GM04504 (cell line): ENCODE data around the gene TGFB1.

Experiments
- DNase-seq: peaks from one replicate; pipeline ENCODE4 v3.0.0-alpha.2; 2012; ENCODE audit warnings: low read depth

TGFB1 gene

DNA sequence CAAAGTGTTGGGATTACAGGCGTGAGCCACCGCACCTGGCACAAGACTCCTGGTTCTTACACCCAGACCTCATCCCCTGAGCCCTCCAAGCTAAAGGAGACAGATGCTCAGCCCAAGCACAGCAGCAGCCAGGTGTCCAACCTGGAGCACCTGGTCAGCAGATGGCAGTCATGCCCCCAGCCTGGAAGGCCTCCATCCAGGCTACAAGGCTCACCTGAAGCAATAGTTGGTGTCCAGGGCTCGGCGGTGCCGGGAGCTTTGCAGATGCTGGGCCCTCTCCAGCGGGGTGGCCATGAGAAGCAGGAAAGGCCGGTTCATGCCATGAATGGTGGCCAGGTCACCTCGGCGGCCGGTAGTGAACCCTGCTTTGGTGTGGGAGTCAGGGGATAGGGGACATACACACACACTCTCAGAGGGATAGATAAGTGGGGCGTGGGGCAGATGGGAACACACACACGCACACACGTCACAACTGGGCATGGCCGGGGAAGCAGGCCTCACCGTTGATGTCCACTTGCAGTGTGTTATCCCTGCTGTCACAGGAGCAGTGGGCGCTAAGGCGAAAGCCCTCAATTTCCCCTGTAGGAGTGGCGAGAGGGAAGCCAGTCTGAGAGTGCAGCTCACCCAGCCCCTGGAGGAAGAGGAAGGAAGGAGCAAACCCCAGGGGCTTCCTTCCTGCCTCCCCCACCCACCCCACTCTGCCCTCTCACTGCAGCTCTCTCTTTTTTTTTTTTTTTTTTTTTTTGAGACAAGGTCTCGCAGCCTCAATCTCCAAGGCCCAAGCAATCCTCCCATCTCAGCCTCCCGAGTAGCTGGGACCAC lies 11.8 kb downstream of the TGFB1 start:
- DNase-seq: no peak

- no peak for DNase-seq
Measured at GRCh38 chr19:41339936-41340335, 13.8 kb downstream of the TGFB1 start.

- no peak for DNase-seq
Measured at GRCh38 chr19:41335467-41335866, 18.3 kb downstream of the TGFB1 start.

GRCh38 chr19:41334793-41335192 lies 18.9 kb downstream of the TGFB1 start:
- no peak for DNase-seq

DNA sequence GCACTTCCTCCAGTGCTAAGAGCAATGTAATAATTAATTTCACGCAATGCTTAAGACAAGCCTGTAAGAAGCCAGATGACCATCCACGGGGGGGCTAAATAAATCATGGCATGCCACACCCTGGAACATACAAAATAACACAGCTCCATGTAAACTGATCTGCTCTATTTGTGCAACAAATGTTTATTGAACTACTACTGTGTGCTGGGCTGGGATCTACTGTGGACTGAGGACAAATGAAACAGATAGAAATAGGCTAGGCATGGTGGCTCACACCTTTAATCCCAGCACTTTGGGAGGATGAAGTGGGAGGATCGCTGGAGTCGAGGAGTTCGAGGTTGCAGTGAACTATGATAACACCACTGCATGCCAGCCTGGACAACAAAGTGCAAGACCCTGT lies 21.3 kb downstream of the TGFB1 start:
- no peak for DNase-seq

- no peak for DNase-seq
Measured at GRCh38 chr19:41332000-41332399, 21.7 kb downstream of the TGFB1 start.

GRCh38 chr19:41330946-41331678 lies 22.6 kb downstream of the TGFB1 start:
- no peak for DNase-seq

GRCh38 chr19:41330481-41330880 lies 23.2 kb downstream of the TGFB1 start:
- DNase-seq: no peak

GRCh38 chr19:41328842-41329225 lies 24.9 kb downstream of the TGFB1 start:
- DNase-seq: no peak

DNA sequence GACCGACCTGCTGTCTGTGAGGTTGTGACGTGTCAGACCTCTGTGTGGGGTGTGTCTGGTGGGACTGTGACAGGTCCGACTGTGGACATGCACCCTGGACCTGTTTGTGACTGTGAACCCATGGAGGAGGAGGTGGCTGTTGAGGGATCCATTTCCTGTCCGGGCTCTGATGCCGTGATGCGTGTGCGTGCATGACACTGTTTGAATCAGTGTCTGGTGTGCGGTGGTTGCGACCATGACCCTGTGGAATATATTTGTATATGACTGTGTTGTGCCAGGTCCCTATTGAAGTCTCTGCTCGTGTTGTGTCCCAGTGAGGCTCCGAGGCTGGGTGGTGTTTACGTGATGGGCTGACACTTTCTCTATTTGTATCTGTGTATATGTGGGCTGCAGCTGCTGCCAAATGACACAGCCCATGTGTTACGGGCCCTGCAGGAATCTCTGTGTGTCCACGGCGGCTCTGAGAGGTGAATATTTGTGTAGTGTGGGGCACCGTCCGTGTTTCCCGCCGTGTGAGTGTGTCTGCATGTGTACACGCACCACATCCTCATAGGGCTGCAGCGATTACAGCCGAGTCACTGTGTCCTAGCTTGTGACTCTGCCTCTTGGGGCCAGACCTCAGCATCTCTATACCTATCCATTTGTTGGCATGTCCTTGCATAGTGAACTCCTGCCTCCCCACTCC lies 25.4 kb downstream of the TGFB1 start:
- DNase-seq: no peak

- DNase-seq: no peak
Measured at GRCh38 chr19:41327576-41328156, 26.1 kb downstream of the TGFB1 start.

GRCh38 chr19:41327076-41327575 lies 26.6 kb downstream of the TGFB1 start:
- no peak for DNase-seq

- no peak for DNase-seq
Measured at GRCh38 chr19:41325947-41326706, 27.6 kb downstream of the TGFB1 start.

GRCh38 chr19:41325640-41325946 lies 28.1 kb downstream of the TGFB1 start:
- no peak for DNase-seq

DNA sequence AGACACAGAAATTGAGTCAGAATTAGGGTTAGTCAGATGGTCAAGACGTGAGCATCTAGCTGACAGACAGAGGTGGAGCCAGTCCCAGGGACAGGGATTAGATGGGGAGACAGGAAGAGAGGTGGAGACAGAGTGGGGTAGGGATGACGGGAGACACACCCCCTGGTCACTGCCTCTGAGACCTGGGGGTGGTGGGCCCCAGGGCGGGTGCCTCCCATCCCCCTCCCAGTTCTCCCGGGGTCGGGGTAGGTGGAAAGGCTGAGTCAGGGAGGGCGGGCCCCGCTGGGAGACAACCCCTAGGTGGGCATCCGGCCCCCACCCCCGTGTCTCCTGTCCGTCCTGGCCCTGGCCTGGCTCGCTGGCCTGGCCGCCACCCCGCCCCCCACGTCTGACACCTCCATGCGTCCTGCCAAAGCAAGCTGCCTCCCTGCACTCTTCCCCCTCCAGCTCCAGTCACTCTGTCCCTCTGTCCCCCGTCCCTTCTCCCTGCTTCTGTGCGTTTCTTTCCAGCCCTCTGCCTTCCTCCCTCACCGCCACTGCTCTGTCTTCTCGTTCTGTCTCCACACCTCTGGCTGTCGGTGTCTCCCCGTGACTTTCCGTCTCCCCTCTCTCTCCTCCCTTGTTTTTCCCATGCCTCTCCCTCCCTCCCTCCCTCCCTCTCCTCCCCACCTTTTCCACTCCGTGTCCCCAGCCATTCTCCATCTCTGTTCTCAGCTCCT lies 28.6 kb downstream of the TGFB1 start:
- peak; percentile 70 for DNase-seq

GRCh38 chr19:41324231-41324702 lies 29.5 kb downstream of the TGFB1 start:
- DNase-seq: no peak

DNA sequence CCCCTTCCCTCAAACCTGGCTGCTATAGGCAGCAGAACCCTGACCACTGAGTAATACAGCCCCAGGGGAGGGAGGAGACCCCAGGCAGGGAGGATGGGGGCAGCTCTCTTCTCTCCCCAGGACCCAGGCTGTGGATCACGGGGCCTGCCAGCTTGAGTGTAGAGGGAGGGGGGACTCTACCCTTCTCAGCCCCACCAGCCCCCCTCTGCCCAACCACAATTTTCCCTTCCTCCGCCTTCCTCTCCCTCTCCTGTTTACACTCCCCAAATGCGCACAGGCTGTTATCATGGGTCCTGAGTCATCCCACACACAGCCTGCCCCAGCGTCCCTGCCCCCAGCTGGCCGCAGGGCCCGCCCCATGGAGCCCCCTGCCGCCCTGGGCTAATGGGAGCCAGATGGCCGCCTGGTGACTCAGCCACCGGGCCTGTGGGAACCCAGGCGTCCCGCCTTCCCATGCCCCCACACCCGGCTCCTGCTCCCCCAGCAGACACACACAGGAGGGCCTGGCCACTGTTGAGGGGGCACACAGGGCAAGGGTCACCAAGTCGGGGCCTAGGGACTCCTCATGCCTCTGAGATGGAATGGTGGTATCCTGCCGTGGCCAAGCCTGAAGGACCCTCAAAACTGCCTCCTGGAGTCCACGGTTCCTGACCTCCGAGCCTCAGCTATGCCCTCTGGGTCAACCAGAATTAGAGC lies 30.1 kb downstream of the TGFB1 start:
- DNase-seq: peak; percentile 96

DNA sequence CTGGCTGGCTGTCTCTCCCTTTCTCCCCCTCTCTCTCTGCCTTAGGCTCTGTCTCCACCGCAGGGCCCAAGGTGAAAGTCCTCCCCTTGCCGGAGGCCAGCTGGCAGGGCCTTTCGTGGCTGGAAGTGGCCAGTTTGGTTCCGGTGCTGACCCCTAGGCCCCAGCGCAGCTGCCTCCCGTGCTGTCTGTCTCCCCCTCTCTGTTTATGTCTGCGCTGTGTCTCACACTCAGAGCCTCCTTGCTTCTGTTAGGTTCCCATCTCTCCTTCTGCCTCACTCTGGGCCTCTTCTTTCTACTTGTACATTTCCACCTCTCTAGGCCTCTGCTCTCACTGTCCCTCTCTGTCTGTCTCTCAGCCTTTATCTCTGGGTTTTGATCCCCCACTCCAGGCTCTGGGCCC lies 30.7 kb downstream of the TGFB1 start:
- no peak for DNase-seq

- no peak for DNase-seq
Measured at GRCh38 chr19:41322451-41322850, 31.3 kb downstream of the TGFB1 start.

DNA sequence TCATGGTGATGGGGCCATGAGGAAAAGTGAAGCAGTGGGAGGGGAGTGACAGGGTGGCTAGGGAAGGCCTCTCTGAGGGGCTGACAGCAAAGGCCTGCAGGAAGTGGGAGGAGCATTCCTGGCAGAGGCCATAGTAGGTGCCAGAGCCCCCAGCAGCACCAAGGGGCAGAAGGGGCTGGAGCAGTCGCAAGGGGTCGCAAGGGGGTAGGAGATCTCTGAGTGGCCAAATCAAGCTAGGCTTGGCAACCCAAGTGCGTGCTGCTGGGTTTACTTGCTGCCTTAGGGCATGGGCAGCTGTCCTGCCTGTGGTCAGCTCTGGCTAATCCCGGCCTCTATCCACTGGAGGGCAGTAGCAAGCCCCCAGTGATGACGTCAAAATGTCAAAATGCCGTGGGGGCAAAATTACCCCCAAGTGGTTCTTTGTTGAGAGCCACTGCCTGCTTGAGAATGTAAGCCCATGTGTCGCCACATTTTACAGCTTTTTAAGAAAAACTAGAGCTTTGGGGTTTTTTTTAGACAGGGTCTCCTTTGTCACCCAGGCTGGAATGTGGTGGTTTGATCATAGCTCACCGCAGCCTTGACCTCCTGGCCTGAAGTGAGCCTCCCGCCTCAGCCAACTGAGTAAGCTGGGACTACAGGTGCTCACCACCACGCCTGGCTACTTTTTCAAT lies 32.0 kb downstream of the TGFB1 start:
- DNase-seq: no peak
